Kasumi-1 (cell line): ENCODE results near the gene SHROOM1.
A peak's percentile ranks its signal among the peaks of the same experiment; 100 is the strongest.

Experiments
- DNase-seq, 2 experiments: peaks; one replicate each; lab custom pipeline; 2025; lab: John Stamatoyannopoulos, UW

The SHROOM1 gene

GRCh38 chr5:132850066-132850465 lies 19.6 kb upstream of the SHROOM1 start:
- DNase-seq, result no peak

- DNase-seq, result no peak
Measured at GRCh38 chr5:132849347-132849746, 18.9 kb upstream of the SHROOM1 start.

- no peak for DNase-seq
Measured at GRCh38 chr5:132848270-132848669, 17.8 kb upstream of the SHROOM1 start.

GRCh38 chr5:132841305-132841704 lies 10.9 kb upstream of the SHROOM1 start:
- peak in 1 of 2 experiments; percentile 20 for DNase-seq

- DNase-seq, result no peak
Measured at GRCh38 chr5:132840896-132841295, 10.4 kb upstream of the SHROOM1 start.

- no peak for DNase-seq
Measured at GRCh38 chr5:132840313-132840712, 9.9 kb upstream of the SHROOM1 start.

- DNase-seq, result no peak
Measured at GRCh38 chr5:132839426-132840301, 9.2 kb upstream of the SHROOM1 start.

GRCh38 chr5:132838516-132839282 lies 8.3 kb upstream of the SHROOM1 start:
- DNase-seq, result no peak

GRCh38 chr5:132837868-132838267 lies 7.4 kb upstream of the SHROOM1 start:
- no peak for DNase-seq

GRCh38 chr5:132836852-132837251 lies 6.4 kb upstream of the SHROOM1 start:
- no peak for DNase-seq

GRCh38 chr5:132834057-132834456 lies 3.6 kb upstream of the SHROOM1 start:
- no peak for DNase-seq

- DNase-seq, result no peak
Measured at GRCh38 chr5:132832612-132833011, 2.2 kb upstream of the SHROOM1 start.

- DNase-seq, result no peak
Measured at GRCh38 chr5:132831095-132831860, 831 bp upstream of the SHROOM1 start.

GRCh38 chr5:132829742-132830435 lies 558 bp downstream of the SHROOM1 start:
- DNase-seq, result peak; percentile 50 to 58

GRCh38 chr5:132828846-132829494 lies 1.5 kb downstream of the SHROOM1 start:
- DNase-seq, result no peak

- no peak for DNase-seq
Measured at GRCh38 chr5:132827943-132828673, 2.3 kb downstream of the SHROOM1 start.

- no peak for DNase-seq
Measured at GRCh38 chr5:132826424-132827082, 3.9 kb downstream of the SHROOM1 start.

GRCh38 chr5:132825834-132826391 lies 4.5 kb downstream of the SHROOM1 start:
- DNase-seq, result no peak

GRCh38 chr5:132825033-132825833 lies 5.2 kb downstream of the SHROOM1 start:
- no peak for DNase-seq
